Hepatocyte (in vitro differentiated cells): ENCODE results near the gene CDCA7. TPM values are rescaled to one million over a fixed set of nuclear protein-coding genes. Genes with fewer than 3 reads are reported as not detected.

Experiments
- DNase-seq: peaks from one replicate; pipeline ENCODE4 v3.0.0-alpha.2; 2016; ENCODE audit warnings: low spot score
- H2AFZ ChIP-seq: fragments of 200-600 bp; sonication (generic); 2 replicates; pipeline ENCODE4 v1.6.0; 2016; ENCODE audit warnings: antibody characterized with exemption, mild to moderate bottlenecking
- H3K27ac ChIP-seq: fragments of 200-600 bp; sonication (generic); 2 replicates; pipeline ENCODE4 v1.5.1; 2016; ENCODE audit warnings: mild to moderate bottlenecking
- H3K27me3 ChIP-seq: fragments of 200-600 bp; sonication (generic); 2 replicates; pipeline ENCODE4 v1.6.1; 2016
- H3K36me3 ChIP-seq: fragments of 200-600 bp; sonication (generic); replicated peaks from 2 replicates; pipeline ENCODE4 v1.5.1; 2016; ENCODE audit warnings: low read depth; ENCODE audit not compliant: insufficient read depth
- H3K4me1 ChIP-seq: fragments of 200-600 bp; sonication (generic); 2 replicates; pipeline ENCODE4 v1.5.1; 2016; ENCODE audit warnings: mild to moderate bottlenecking, moderate library complexity; ENCODE audit not compliant: insufficient read depth
- H3K4me2 ChIP-seq: fragments of 200-600 bp; sonication (generic); 2 replicates; pipeline ENCODE4 v1.6.0; 2016
- H3K4me3 ChIP-seq: fragments of 200-600 bp; sonication (generic); 2 replicates; pipeline ENCODE4 v1.5.1; 2016; ENCODE audit warnings: mild to moderate bottlenecking
- H3K79me2 ChIP-seq: fragments of 200-600 bp; sonication (generic); 2 replicates; pipeline ENCODE4 v1.6.0; 2017; ENCODE audit warnings: mild to moderate bottlenecking
- H3K9me2 ChIP-seq: fragments of 200-600 bp; sonication (generic); replicated peaks from 2 replicates; pipeline ENCODE4 v1.6.0; 2017; ENCODE audit warnings: mild to moderate bottlenecking; ENCODE audit not compliant: insufficient read depth
- H3K9me3 ChIP-seq: fragments of 200-600 bp; sonication (generic); 2 replicates; pipeline ENCODE4 v1.5.1; 2016; ENCODE audit warnings: low read depth, mild to moderate bottlenecking
- H4K20me1 ChIP-seq: fragments of 200-600 bp; sonication (generic); 2 replicates; pipeline ENCODE4 v1.6.0; 2016; ENCODE audit warnings: mild to moderate bottlenecking; ENCODE audit not compliant: insufficient read depth, poor library complexity, severe bottlenecking
- CTCF ChIP-seq: fragments of 200-600 bp; sonication (generic); IDR thresholded peaks from 2 replicates; pipeline ENCODE4 v1.5.1; 2016; ENCODE audit warnings: antibody characterized with exemption, mild to moderate bottlenecking; ENCODE audit not compliant: poor library complexity
- EZH2 ChIP-seq: fragments of 200-600 bp; sonication (generic); IDR thresholded peaks from 2 replicates; pipeline ENCODE4 v1.6.1; 2016; ENCODE audit warnings: antibody characterized with exemption, mild to moderate bottlenecking, borderline replicate concordance
- EZH2phosphoT487 ChIP-seq: fragments of 200-600 bp; sonication (generic); IDR thresholded peaks from one replicate; pipeline ENCODE4 v1.6.1; 2018; ENCODE audit warnings: antibody characterized with exemption, mild to moderate bottlenecking, low read depth, moderate library complexity; ENCODE audit not compliant: unreplicated experiment, severe bottlenecking
- WGBS: methylation state at CpG from one replicate; pipeline ENCODE4 v1.1.6; 2016; ENCODE audit warnings: low lambda C conversion rate; ENCODE audit errors: missing lambda C conversion rate; 5-methylcytosine and 5-hydroxymethylcytosine counted together
- polyA plus RNA-seq: library from polyadenylated mRNA; unstranded; fragments of >200 nt; fragmentation: Nextera tagmentation; extraction: Ambion mirVana; gene quantifications from 2 replicates; pipeline ENCODE4 v1.2.1, GENCODE V29; 2016
- total RNA-seq: library from RNA; depleted of rRNA; stranded (reverse); fragments of >200 nt; gene quantifications from 2 replicates; pipeline ENCODE4 v1.2.3, GENCODE V29; 2014

Gene CDCA7
- total and polyA plus RNA-seq, 2 experiments from 2014 or later = 4.9 to 8.7 TPM

DNA sequence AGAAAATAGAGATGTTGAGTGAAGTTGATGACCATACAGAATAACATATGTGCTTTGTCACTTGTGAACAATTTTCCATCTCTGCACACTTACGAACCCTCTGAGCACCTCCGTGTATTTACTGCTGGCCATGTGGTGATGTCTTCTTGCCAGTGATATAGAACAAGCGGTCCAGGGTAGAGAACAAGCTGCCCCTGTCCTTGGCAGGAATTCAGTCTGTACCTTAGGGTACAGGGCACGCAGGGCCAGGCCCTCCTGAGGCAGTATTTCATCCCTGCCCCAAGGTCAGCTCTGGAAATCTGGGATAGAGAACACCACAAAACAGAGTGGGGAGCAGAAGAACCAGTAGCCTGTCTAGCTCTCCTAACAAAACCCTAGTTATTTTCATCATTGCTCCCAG is 44.6 kb downstream of the CDCA7 start:
- H3K4me2 ChIP-seq = no peak overlapping the region
- H3K9me2 ChIP-seq = no peaks in the 10 kb centered on the region
- H2AFZ ChIP-seq = no peak overlapping the region
- no peaks in the 10 kb centered on the region for H3K79me2 ChIP-seq
- H3K9me3 ChIP-seq = no peaks in the 10 kb centered on the region
- peaks cover 24% of the 10 kb centered on the region for H3K27me3 ChIP-seq
- no peak for DNase-seq
- no peak overlapping the region for H3K27ac ChIP-seq
- no peaks in the 10 kb centered on the region for H4K20me1 ChIP-seq
- H3K4me1 ChIP-seq = no peaks in the 10 kb centered on the region
- H3K4me3 ChIP-seq = no peak overlapping the region
- TF ChIP-seq CTCF (no peak), EZH2 (no peak), EZH2phosphoT487 (no peak)
- H3K36me3 ChIP-seq = no peaks in the 10 kb centered on the region
- 93% methylated on average over 4 of the region's 4 CpGs for WGBS

DNA sequence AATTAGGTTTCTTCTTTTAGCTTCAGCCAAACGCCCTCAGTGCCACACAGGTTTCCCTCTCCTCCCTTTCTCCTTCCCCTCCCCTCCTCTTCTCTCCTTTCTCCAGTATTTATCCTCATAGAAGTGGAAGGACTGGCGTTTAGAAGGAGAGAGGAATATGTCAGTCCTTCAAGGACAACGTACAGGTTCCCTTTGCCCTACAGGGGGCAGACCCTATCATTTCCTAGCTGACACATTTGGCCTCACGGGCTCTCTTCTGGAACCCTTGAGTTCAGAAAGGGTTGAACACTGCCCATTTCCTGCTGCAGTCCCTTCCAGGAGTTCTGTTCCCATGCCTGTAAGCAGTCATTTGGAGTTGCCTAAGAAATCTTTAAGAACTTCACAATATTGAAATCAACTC is 46.1 kb downstream of the CDCA7 start:
- no peaks in the 10 kb centered on the region for H3K9me2 ChIP-seq
- 40% methylated on average over 4 of the region's 4 CpGs for WGBS
- H3K4me2 ChIP-seq = no peak overlapping the region
- no peaks in the 10 kb centered on the region for H3K9me3 ChIP-seq
- no peaks in the 10 kb centered on the region for H3K36me3 ChIP-seq
- no peaks in the 10 kb centered on the region for H4K20me1 ChIP-seq
- H3K27ac ChIP-seq = no peak overlapping the region
- no peak overlapping the region for H3K4me3 ChIP-seq
- no peak overlapping the region for H2AFZ ChIP-seq
- DNase-seq = no peak
- H3K27me3 ChIP-seq = peaks cover 24% of the 10 kb centered on the region
- H3K79me2 ChIP-seq = no peaks in the 10 kb centered on the region
- no peak for TF ChIP-seq EZH2
- no peak for TF ChIP-seq EZH2phosphoT487
- TF ChIP-seq CTCF = no peak
- no peaks in the 10 kb centered on the region for H3K4me1 ChIP-seq

DNA sequence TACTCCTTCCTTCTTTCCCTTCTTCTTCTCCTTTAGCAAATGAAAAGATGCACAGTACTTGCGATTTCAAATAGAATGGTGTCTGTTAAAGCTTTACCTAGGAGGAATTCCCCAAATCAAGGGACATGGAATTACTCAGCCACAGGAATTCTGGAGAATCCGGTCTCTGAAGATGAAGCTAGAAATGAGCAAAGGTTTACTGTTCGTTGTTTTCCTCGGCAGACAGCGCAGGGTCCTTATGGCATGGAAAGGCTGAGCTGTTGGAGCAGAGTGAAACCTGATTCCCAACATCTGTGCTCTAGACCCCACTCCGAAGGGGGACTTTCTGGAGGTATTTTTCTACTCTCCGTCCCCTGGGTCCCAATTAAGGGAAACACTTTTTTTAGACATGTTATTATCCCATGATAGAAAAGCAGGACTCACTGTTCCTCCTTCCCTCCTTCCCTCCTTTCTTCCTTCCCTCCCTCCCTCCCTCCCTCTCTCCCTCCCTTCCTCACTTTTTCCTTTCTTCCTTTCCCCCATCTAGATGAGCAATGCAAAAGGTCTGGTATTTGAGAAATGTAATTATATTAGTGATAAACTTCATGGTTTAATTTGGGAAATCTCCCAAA is 47.1 kb downstream of the CDCA7 start:
- peak overlapping the region; percentile 14 for H3K4me3 ChIP-seq

More for the DNA sequence above, 47.1 kb downstream of the CDCA7 start:
- no peaks in the 10 kb centered on the region for H4K20me1 ChIP-seq
- WGBS = 8% methylated on average over 7 of the region's 7 CpGs
- H3K27ac ChIP-seq = no peak overlapping the region
- peaks cover 24% of the 10 kb centered on the region for H3K27me3 ChIP-seq
- peak overlapping the region; percentile 32 for H2AFZ ChIP-seq
- no peaks in the 10 kb centered on the region for H3K9me3 ChIP-seq
- DNase-seq = no peak
- TF ChIP-seq CTCF (no peak), EZH2phosphoT487 (no peak), EZH2 (no peak)
- H3K36me3 ChIP-seq = no peaks in the 10 kb centered on the region
- peak overlapping the region; percentile 76 for H3K4me2 ChIP-seq
- no peaks in the 10 kb centered on the region for H3K9me2 ChIP-seq
- no peaks in the 10 kb centered on the region for H3K79me2 ChIP-seq
- no peaks in the 10 kb centered on the region for H3K4me1 ChIP-seq
